HG02938 (cell line): ENCODE data around the gene SYNJ2.

Source experiments
- ATAC-seq: cut with Tn5 transposase; IDR thresholded peaks from one replicate; pipeline ENCODE4 v1.9.1; 2021; ENCODE audit warnings: mild to moderate bottlenecking, moderate library complexity; ENCODE audit not compliant: unreplicated experiment

Gene SYNJ2

GRCh38 chr6:158039178-158039557 is 57.5 kb downstream of the SYNJ2 start:
- ATAC-seq, result no peak

DNA sequence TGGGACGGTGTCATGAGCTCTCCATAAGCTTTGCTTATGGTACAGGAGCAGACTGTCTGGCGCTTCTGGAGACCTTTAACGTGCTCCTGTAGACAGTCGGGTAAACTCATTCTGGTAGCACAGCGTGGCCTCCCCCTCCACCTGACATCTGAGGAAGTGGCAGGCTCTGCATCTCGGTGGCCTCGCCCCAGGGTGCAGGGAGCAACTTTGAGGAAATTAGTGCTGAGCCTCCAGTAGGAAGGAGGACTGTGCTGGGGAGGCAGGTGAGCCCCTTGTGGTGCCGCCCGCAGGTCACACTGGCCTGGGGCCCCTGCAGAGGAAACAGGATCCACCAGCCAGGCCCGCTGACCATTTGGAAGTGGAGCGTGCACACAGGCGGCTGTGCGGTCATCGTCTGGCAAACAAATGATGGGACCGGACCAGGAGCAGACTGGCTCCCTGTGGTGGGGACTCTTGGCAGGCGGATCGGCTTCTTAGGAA is 57.9 kb downstream of the SYNJ2 start:
- no peak for ATAC-seq

- ATAC-seq, result no peak
Observed at GRCh38 chr6:158040051-158040803, 58.6 kb downstream of the SYNJ2 start.

GRCh38 chr6:158040804-158041347 is 59.2 kb downstream of the SYNJ2 start:
- no peak for ATAC-seq

- no peak for ATAC-seq
Observed at GRCh38 chr6:158041370-158041769, 59.7 kb downstream of the SYNJ2 start.

- no peak for ATAC-seq
Observed at GRCh38 chr6:158041788-158042187, 60.1 kb downstream of the SYNJ2 start.

- ATAC-seq, result no peak
Observed at GRCh38 chr6:158042245-158042798, 60.7 kb downstream of the SYNJ2 start.

GRCh38 chr6:158043008-158043407 is 61.3 kb downstream of the SYNJ2 start:
- ATAC-seq, result no peak

DNA sequence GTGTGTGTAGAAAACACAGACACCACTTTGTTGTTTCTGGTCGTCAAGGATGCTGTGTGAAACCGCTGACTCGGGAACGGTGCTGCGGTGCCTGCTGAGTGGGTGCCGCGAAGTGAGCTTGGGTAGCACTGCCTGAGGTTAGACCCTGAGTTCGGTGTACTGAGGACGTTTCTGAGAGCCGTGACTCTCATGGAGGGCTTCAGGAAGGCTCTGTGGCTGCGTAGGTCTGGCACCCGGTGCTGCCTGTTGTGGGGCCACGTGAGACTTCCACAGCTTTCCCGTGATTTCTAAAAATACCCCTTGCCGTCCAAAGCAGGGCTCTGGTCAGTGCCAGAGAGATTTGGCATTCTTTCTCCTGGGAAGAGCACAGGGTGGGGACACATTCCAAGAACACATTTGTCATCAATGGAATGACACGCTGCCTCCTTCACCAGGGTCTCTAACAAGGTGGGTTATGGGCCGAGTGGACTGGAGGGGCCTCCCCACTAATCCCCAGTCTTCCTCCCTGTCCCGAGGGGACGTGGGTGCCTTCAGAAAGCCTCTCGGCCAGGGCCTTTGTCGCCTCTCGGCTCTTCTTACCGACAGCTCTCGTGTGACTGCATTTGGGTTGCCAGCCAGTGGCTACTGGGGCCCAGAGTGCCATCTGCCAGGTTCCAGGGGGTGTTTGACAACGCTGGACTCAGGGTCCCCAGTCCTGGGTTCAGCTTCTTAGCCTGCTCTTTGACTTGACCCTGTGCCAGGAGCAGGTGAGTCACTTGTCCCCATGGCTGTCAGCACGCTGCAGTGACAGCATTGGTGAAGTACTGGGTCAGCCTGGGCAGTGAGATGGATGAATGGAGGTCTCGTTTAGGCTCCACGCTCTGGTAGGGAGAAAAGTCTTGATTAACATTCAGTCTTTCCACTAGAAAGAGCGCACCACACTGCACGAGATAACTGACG is 62.2 kb downstream of the SYNJ2 start:
- no peak for ATAC-seq

DNA sequence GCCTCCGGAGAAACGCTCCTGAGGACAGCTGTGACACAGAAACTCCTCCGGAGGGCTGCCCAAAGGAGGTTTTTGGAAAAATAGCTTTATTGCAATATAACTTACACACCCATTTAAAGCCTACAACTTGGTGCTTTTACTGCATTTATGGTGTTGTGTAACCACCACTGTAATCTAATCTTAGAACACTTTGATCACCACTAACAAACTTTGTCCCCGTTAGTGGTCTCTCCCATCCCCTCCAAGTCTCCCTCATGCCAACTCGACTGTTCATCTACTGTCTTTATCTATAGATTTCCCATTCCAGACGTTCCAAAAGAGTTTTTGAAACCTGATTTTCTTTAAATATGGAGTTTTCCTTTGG is 62.8 kb downstream of the SYNJ2 start:
- no peak for ATAC-seq

- ATAC-seq, result no peak
Observed at GRCh38 chr6:158046201-158047126, 64.8 kb downstream of the SYNJ2 start.

GRCh38 chr6:158047127-158047518 is 65.5 kb downstream of the SYNJ2 start:
- ATAC-seq, result no peak

GRCh38 chr6:158047563-158048323 is 66.1 kb downstream of the SYNJ2 start:
- no peak for ATAC-seq

- ATAC-seq, result no peak
Observed at GRCh38 chr6:158048589-158048988, 66.9 kb downstream of the SYNJ2 start.

GRCh38 chr6:158049055-158050028 is 67.7 kb downstream of the SYNJ2 start:
- no peak for ATAC-seq

DNA sequence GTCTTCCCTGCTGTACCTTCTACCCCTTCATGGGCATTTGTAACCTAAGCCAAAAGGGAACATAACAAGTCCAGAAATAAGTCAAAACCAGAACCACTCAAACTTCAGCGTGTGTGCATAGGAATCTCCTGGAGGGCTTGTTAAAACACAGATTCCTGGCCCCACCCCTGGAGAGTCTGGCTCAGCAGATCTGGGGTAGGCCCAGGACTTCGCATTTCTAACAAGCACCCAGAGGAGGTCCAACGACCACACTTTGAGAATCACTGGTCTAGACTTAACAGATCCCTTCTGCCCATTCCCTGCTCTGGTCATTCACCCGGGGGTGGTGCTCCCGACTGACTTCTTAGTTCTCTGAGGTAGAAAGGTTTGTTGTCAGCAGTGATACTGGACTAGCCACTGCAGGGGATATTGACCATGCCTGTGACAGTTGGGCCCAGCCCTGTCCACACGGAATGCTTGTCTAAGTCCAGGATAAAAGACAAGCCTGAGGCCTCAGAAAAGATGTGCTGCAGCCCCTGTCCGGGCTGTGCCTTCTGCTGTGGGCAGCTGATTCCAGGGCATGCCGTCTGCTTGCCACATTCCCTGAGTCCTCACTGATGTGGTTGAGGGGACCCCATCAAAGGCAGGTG is 68.6 kb downstream of the SYNJ2 start:
- no peak for ATAC-seq

GRCh38 chr6:158050955-158051354 is 69.3 kb downstream of the SYNJ2 start:
- no peak for ATAC-seq

GRCh38 chr6:158051968-158052367 is 70.3 kb downstream of the SYNJ2 start:
- ATAC-seq, result no peak
